DND-41 (cell line): ENCODE measurements around the gene TP53I13.

ENCODE experiments used
- ATAC-seq: fragments of 200-7000 bp; cut with Tn5 transposase; 3 replicates; pipeline ENCODE4 v1.9.1; 2021; ENCODE audit warnings: low read depth; ENCODE audit not compliant: insufficient read depth
- DNase-seq: peaks from one replicate; pipeline ENCODE4 v3.0.0-alpha.2; 2020
- H2AFZ ChIP-seq: 2 replicates; pipeline ENCODE4 v1.6.0; 2012; ENCODE audit warnings: low read depth, low read length
- H3K27ac ChIP-seq: 2 replicates; pipeline ENCODE4 v1.5.1; 2012; ENCODE audit warnings: low read length, inconsistent platforms
- H3K27me3 ChIP-seq: fragments of 200-600 bp; sonication (generic); 2 replicates; pipeline ENCODE4 v1.6.0; 2012; ENCODE audit warnings: low read length, mild to moderate bottlenecking, inconsistent platforms; ENCODE audit not compliant: insufficient read depth, poor library complexity
- H3K36me3 ChIP-seq: 2 replicates; pipeline ENCODE4 v1.5.1; 2012; ENCODE audit warnings: low read length, inconsistent platforms; ENCODE audit not compliant: insufficient read depth
- H3K4me1 ChIP-seq: 2 replicates; pipeline ENCODE4 v1.5.1; 2012; ENCODE audit warnings: mild to moderate bottlenecking, low read length; ENCODE audit not compliant: insufficient read depth
- H3K4me2 ChIP-seq: 2 replicates; pipeline ENCODE4 v1.6.0; 2012; ENCODE audit warnings: mild to moderate bottlenecking, moderate library complexity, low read length, inconsistent platforms; ENCODE audit not compliant: insufficient read depth
- H3K4me3 ChIP-seq, 2 experiments: fragments of 200-600 bp in 1 of 2; shearing (Covaris generic) in 1 of 2; 2 replicates each; pipeline ENCODE4 v1.5.1; 2012 to 2016; ENCODE audit warnings: inconsistent platforms in 2 of 2, low read length in 2 of 2, mild to moderate bottlenecking in 2 of 2, low read depth in 1 of 2, moderate library complexity in 1 of 2
- H3K79me2 ChIP-seq: 2 replicates; pipeline ENCODE4 v1.6.0; 2012; ENCODE audit warnings: low read length, inconsistent platforms; ENCODE audit not compliant: insufficient read depth
- H3K9ac ChIP-seq: 2 replicates; pipeline ENCODE4 v1.6.0; 2012; ENCODE audit warnings: low read depth, mild to moderate bottlenecking, inconsistent platforms, low read length, moderate library complexity
- H3K9me3 ChIP-seq: 2 replicates; pipeline ENCODE4 v1.5.1; 2012; ENCODE audit warnings: low read length, moderate library complexity, mild to moderate bottlenecking, inconsistent platforms; ENCODE audit not compliant: insufficient read depth, severe bottlenecking
- H4K20me1 ChIP-seq: 2 replicates; pipeline ENCODE4 v1.6.0; 2012; ENCODE audit warnings: low read length; ENCODE audit not compliant: insufficient read depth
- EZH2 ChIP-seq: IDR thresholded peaks from 3 replicates; pipeline ENCODE4 v1.6.1; 2012; ENCODE audit warnings: borderline replicate concordance, low read depth, mild to moderate bottlenecking, moderate library complexity, low read length, inconsistent platforms; ENCODE audit not compliant: severe bottlenecking
- TF ChIP-seq, protein P1 (sequence below): IDR thresholded peaks from 2 replicates; pipeline ENCODE4 v1.5.1; 2012; ENCODE audit warnings: borderline replicate concordance, low read length, moderate library complexity, mild to moderate bottlenecking; ENCODE audit not compliant: poor library complexity, severe bottlenecking; ENCODE audit errors: extremely low read depth

The TP53I13 gene

GRCh38 chr17:29614349-29615047, 46.0 kb downstream of the TP53I13 start:
- no peak for ATAC-seq
- Histone ChIP-seq H3K79me2 (no peaks in the 10 kb centered on the region), H3K4me3 (no peak overlapping the region), H3K9ac (no peak overlapping the region), H3K36me3 (peaks cover 4% of the 10 kb centered on the region), H4K20me1 (peaks cover 19% of the 10 kb centered on the region), H2AFZ (no peak overlapping the region), H3K9me3 (no peaks in the 10 kb centered on the region), H3K27me3 (peaks cover 12% of the 10 kb centered on the region), H3K27ac (no peak overlapping the region), H3K4me2 (no peak overlapping the region), H3K4me1 (peaks cover 34% of the 10 kb centered on the region)
- DNase-seq, result no peak
- no peak for TF ChIP-seq EZH2
- TF ChIP-seq, protein P1, sequence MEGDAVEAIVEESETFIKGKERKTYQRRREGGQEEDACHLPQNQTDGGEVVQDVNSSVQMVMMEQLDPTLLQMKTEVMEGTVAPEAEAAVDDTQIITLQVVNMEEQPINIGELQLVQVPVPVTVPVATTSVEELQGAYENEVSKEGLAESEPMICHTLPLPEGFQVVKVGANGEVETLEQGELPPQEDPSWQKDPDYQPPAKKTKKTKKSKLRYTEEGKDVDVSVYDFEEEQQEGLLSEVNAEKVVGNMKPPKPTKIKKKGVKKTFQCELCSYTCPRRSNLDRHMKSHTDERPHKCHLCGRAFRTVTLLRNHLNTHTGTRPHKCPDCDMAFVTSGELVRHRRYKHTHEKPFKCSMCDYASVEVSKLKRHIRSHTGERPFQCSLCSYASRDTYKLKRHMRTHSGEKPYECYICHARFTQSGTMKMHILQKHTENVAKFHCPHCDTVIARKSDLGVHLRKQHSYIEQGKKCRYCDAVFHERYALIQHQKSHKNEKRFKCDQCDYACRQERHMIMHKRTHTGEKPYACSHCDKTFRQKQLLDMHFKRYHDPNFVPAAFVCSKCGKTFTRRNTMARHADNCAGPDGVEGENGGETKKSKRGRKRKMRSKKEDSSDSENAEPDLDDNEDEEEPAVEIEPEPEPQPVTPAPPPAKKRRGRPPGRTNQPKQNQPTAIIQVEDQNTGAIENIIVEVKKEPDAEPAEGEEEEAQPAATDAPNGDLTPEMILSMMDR, result no peak

- Histone ChIP-seq H2AFZ (no peak overlapping the region), H3K4me2 (peak overlapping the region; percentile 75), H3K9ac (no peak overlapping the region), H3K27ac (no peak overlapping the region), H3K9me3 (no peaks in the 10 kb centered on the region), H4K20me1 (peaks cover 19% of the 10 kb centered on the region), H3K4me3 (peak overlapping the region in 1 of 2 experiments; percentile 48; a peak in 1 of 4 replicates), H3K27me3 (peaks cover 12% of the 10 kb centered on the region), H3K36me3 (peaks cover 4% of the 10 kb centered on the region), H3K4me1 (peaks cover 34% of the 10 kb centered on the region), H3K79me2 (no peaks in the 10 kb centered on the region)
- no peak for TF ChIP-seq EZH2
- TF ChIP-seq, protein P1, result no peak
- DNase-seq, result peak; percentile 44
- no peak; the same call in 2 of the 3 replicates for ATAC-seq
These were observed 46.5 kb downstream of the TP53I13 start for GRCh38 chr17:29615048-29615385.

DNA sequence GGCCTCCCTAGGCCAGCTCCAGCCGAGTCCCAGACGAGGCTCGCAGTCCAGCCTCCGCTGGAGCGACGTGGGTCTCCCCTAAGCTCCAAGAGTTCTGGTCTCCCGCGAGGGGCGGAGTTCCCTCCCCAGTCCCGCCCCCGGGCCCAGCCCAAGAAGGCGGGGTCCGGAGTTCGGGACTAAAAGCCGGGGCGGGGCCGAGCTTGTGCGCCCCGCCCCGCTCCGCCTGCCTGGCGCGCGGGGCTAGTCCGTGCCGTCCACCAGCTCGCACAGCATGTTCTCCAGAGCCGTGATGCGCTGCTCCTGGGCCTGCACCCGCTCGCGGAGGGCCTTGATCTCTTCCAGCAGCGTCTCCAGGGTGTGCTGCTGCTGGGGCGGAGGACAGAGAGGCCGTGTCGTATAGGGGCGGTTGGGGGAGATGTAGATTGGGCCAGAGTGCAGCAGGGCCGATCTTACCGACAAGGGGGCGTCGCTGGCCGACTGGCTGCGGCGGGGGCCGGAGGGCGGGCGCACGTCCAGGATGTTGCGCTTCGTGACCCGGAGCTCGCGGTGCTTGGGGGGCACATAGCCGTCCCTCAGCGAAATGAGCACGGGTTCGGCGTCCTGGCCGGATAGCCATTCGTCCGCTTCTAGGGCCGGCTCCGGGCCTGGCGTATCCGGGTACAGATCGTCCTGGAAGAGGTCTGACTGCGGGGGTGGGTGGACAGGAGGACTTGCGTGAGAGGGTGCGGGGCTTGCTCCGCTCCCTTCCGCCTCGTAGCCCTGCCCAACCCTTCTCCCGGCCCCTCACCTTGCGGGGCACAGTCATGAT, 47.2 kb downstream of the TP53I13 start:
- Histone ChIP-seq H3K9ac (peak overlapping the region; percentile 34; the same call in 1 of the 2 replicates), H3K36me3 (peaks cover 4% of the 10 kb centered on the region), H2AFZ (peak overlapping the region; percentile 66; the same call in 1 of the 2 replicates), H3K79me2 (no peaks in the 10 kb centered on the region), H3K4me3 (peak overlapping the region in 1 of 2 experiments; percentile 48; a peak in 2 of 4 replicates), H4K20me1 (peaks cover 23% of the 10 kb centered on the region), H3K4me2 (peak overlapping the region; percentile 75), H3K4me1 (peaks cover 34% of the 10 kb centered on the region), H3K9me3 (no peaks in the 10 kb centered on the region), H3K27ac (no peak overlapping the region), H3K27me3 (peaks cover 12% of the 10 kb centered on the region)
- ATAC-seq (peak; percentile 67), DNase-seq (peak; percentile 80)
- no peak for TF ChIP-seq EZH2
- TF ChIP-seq, protein P1, result no peak
